A549 treated with Hydrocortisone at 1 μM for 4 hours (cell line): ENCODE results near the gene SMIM17. TPM values are rescaled to one million over a fixed set of nuclear protein-coding genes. Genes with fewer than 3 reads are reported as not detected.

Experiments used
- total RNA-seq: library from RNA; stranded (reverse); fragments of 200-300 nt; extraction: Qiagen RNA extraction; gene quantifications from 5 replicates; pipeline ENCODE4 v1.2.3, GENCODE V29; 2022

The SMIM17 gene
- total RNA-seq: 0.10 TPM in 1 of 5 replicates, not detected in the others

GRCh38 chr19:56642711-56643459, at the start of gene SMIM17:
Gene SMIM17 (plus strand): TSS chr19:56643159. CDS start chr19:56645668, 2,509 bp downstream.

GRCh38 chr19:56594783-56595547, 48.0 kb upstream of the SMIM17 start, which contains the start of gene ZNF71:
Gene ZNF71 (plus strand): TSS chr19:56595302. CDS start chr19:56601559, 6,257 bp downstream.

GRCh38 chr19:56671613-56671994, 28.6 kb downstream of the SMIM17 start, which contains the start of gene ZNF835:
Gene ZNF835 (minus strand): TSS chr19:56671757. CDS start chr19:56665198, 6,559 bp downstream.

Other genes starting within 250 kb of the SMIM17 start
- 0.95 to 1.6 TPM (median 1.1 TPM) in 5 replicates for gene ZNF582, start 249.6 kb upstream of the SMIM17 start, total RNA-seq
- 2.1 to 2.8 TPM (median 2.2 TPM) in 5 replicates for gene ZNF583, start 238.8 kb upstream of the SMIM17 start, total RNA-seq
- not detected in 5 replicates for gene ZNF667, start 165.8 kb upstream of the SMIM17 start, total RNA-seq
- gene ZNF471, start 135.3 kb upstream of the SMIM17 start, total RNA-seq: 0.02 to 0.13 TPM (median 0.03 TPM) in 5 replicates
- gene ZFP28, start 104.2 kb upstream of the SMIM17 start, total RNA-seq: 3.6 to 4.9 TPM (median 4.3 TPM) in 5 replicates
- gene ZNF470, start 75.7 kb upstream of the SMIM17 start, total RNA-seq: 1.3 to 1.7 TPM (median 1.5 TPM) in 5 replicates
- 8.8 to 11.8 TPM (median 10.9 TPM) in 5 replicates for gene ZNF71, start 47.9 kb upstream of the SMIM17 start, total RNA-seq
- gene ZNF835, start 28.6 kb downstream of the SMIM17 start, total RNA-seq: not detected in 5 replicates
- gene PEG3, start 197.6 kb downstream of the SMIM17 start, total RNA-seq: not detected in 5 replicates
- gene ZIM2, start 197.6 kb downstream of the SMIM17 start, total RNA-seq: not detected in 5 replicates